Breast epithelium (tissue), 4 donors: Measurements from ENCODE around the gene PTTG1IP2. TPM values are rescaled to one million over a fixed set of nuclear protein-coding genes. Genes with fewer than 3 reads are reported as not detected.

Experiments used
- DNase-seq, 2 donors: peaks; one replicate each; pipeline ENCODE4 v3.0.0-alpha.2; 2019; ENCODE audit warnings: low spot score in 2 of 2
- H3K27ac ChIP-seq, 2 donors: fragments of 200-600 bp; sonication (generic) in 1 of 2; one replicate each; pipeline ENCODE4 v1.5.1; 2016 to 2019; ENCODE audit warnings: mild to moderate bottlenecking in 1 of 2
- H3K27me3 ChIP-seq, 2 donors: fragments of 200-600 bp; sonication (generic) in 1 of 2; one replicate each; pipeline versions ENCODE4 v1.5.1 to v1.6.0; 2017 to 2019; ENCODE audit warnings: control low read depth in 1 of 2, mild to moderate bottlenecking in 1 of 2
- H3K36me3 ChIP-seq: fragments of 200-600 bp; one replicate; pipeline ENCODE4 v1.5.1; 2019
- H3K4me1 ChIP-seq, 2 donors: fragments of 200-600 bp; sonication (generic); one replicate each; pipeline ENCODE4 v1.5.1; 2016 to 2019; ENCODE audit warnings: control low read depth in 1 of 2
- H3K4me3 ChIP-seq, 3 donors: fragments of 200-600 bp; sonication (generic); 1 replicate in 2 of 3; 2 replicates in 1 of 3; pipeline ENCODE4 v1.5.1; 2016 to 2019; ENCODE audit warnings: mild to moderate bottlenecking in 3 of 3, moderate library complexity in 2 of 3
- H3K9me3 ChIP-seq, 2 donors: fragments of 200-600 bp; sonication (generic) in 1 of 2; one replicate each; pipeline ENCODE4 v1.5.1; 2016 to 2019; ENCODE audit warnings: control low read depth in 1 of 2
- POLR2A ChIP-seq: fragments of 450-650 bp; IDR thresholded peaks from one replicate; pipeline ENCODE4 v1.6.1; 2016; ENCODE audit warnings: antibody characterized with exemption, mild to moderate bottlenecking, moderate library complexity
- POLR2AphosphoS5 ChIP-seq, 3 donors: sonication (generic); formaldehyde crosslinking; IDR thresholded peaks; one replicate each; pipeline ENCODE4 v1.6.1; 2017; ENCODE audit warnings: antibody characterized with exemption in 3 of 3
- intact Hi-C: fragments of 100-400 bp; cut with DNase I; formaldehyde crosslinking; loops from one replicate; pipeline ENCODE4 v1.15.1; 2023; ENCODE audit warnings: low total_unique reads
- total RNA-seq, 3 donors: library from RNA; depleted of rRNA; stranded (reverse); fragments of >200 nt; gene quantifications; one replicate each; pipeline ENCODE4 v1.1.0, GENCODE V29; 2016
- TF ChIP-seq, protein P1 (sequence below), 3 donors: fragments of 450-650 bp; IDR thresholded peaks; one replicate each; pipeline ENCODE4 v1.5.1; 2016 to 2017; ENCODE audit warnings: antibody characterized with exemption in 3 of 3, mild to moderate bottlenecking in 3 of 3, moderate library complexity in 3 of 3

The PTTG1IP2 gene
- total RNA-seq, 3 donors from 2014 or later, result not detected

DNA sequence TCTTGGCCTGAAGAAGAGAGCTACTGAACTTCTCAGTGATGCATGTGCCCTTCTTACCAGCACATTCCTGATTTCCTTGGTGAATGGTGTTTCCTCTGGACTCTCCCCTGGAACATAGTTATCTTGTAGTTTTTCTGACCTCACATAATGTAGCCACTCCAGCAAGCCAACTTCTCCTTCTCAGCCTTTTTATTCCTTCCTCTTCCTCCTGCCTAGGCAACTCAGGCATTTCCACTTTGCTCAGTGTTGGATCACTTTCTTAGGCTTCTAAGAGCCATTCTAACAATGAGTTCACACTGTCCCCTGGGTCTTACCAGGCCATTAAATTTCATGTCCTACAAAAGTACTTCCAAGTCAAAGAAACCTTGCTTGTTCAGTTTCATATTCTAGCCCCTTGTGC lies 3.6 kb upstream of the PTTG1IP2 start:
- no peaks in the 10 kb centered on the region for H3K36me3 ChIP-seq
- DNase-seq, result no peak
- H3K4me3 ChIP-seq, result no peak overlapping the region
- no peak overlapping the region for H3K27ac ChIP-seq
- H3K9me3 ChIP-seq, result peaks cover 0 to 8% of the 10 kb centered on the region in 2 donors
- TF ChIP-seq, protein P1, sequence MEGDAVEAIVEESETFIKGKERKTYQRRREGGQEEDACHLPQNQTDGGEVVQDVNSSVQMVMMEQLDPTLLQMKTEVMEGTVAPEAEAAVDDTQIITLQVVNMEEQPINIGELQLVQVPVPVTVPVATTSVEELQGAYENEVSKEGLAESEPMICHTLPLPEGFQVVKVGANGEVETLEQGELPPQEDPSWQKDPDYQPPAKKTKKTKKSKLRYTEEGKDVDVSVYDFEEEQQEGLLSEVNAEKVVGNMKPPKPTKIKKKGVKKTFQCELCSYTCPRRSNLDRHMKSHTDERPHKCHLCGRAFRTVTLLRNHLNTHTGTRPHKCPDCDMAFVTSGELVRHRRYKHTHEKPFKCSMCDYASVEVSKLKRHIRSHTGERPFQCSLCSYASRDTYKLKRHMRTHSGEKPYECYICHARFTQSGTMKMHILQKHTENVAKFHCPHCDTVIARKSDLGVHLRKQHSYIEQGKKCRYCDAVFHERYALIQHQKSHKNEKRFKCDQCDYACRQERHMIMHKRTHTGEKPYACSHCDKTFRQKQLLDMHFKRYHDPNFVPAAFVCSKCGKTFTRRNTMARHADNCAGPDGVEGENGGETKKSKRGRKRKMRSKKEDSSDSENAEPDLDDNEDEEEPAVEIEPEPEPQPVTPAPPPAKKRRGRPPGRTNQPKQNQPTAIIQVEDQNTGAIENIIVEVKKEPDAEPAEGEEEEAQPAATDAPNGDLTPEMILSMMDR (IDR thresholded peaks at IDR 0.05), result no peak
- TF ChIP-seq POLR2A, result no peak
- no peak for TF ChIP-seq POLR2AphosphoS5 (IDR thresholded peaks at IDR 0.05)
- intact Hi-C loops, result loop anchor here (1.0 kb wide), 1 partner anchor 13 kb away; no protein-coding TSS in a partner anchor
- H3K27me3 ChIP-seq, result no peaks in the 10 kb centered on the region
- no peaks in the 10 kb centered on the region for H3K4me1 ChIP-seq

DNA sequence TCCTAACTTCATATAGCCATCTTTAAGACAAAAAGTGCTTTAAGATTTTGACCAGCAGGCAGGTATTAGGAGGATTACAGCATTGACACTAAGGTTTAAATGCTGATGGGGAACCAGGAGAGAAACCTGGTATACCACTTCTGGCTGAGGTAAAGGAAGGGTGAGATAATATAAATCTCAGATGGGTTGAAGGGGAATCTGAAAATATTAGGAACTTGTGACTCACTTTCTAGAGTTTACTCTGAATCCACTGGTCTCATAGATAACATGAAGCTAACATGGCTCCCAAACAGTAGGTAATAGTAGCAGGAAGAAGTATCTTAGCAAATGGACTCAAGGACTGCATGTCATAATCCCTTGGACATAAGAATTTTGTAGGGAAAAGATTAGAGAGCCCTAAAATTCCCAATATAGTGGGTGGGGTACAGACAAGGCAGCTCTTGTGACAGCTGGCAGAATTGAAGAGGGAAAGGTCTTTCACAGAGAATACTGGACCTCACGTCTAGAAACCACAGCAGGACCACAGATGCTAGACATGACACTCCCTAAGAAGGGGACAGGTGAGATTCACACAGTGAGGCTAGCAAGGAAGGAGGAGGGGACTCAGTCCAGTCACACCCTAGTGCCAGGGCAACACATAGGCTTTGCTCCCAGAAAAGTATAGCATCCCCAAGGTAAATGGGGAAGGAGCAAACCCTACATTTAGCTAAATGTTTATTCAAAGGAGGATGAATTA lies 3.5 kb downstream of the PTTG1IP2 start:
- H3K4me3 ChIP-seq, result no peak overlapping the region
- H3K9me3 ChIP-seq, result no peaks in the 10 kb centered on the region
- no peak for DNase-seq
- no peaks in the 10 kb centered on the region for H3K36me3 ChIP-seq
- intact Hi-C loops, result no loop called here
- no peaks in the 10 kb centered on the region for H3K4me1 ChIP-seq
- H3K27me3 ChIP-seq, result no peaks in the 10 kb centered on the region
- no peak overlapping the region for H3K27ac ChIP-seq
- TF ChIP-seq POLR2AphosphoS5 (IDR thresholded peaks at IDR 0.05) (no peak), POLR2A (no peak)
- TF ChIP-seq, protein P1 (IDR thresholded peaks at IDR 0.05), result no peak

DNA sequence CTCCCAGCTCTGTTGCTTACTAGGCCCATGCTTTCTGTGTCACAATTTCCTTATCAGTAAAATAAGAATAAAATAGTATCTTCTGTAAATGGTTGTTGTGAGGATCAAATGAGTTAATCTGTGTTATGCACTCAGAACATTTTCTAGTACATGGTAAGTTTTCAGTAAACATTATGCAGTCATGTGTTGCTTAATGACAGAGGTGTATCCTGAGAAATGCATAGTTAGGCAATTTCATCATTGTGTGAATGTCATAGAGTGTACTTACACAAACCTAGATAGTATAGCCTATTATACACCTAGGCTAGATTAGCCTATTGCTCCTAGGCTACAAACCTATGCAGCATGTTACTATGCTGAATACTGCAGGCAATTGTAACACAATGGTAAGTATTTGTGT lies 4.4 kb downstream of the PTTG1IP2 start:
- Histone ChIP-seq H3K36me3 (no peaks in the 10 kb centered on the region), H3K27me3 (no peaks in the 10 kb centered on the region), H3K27ac (no peak overlapping the region), H3K4me1 (no peaks in the 10 kb centered on the region), H3K9me3 (no peaks in the 10 kb centered on the region), H3K4me3 (no peak overlapping the region)
- intact Hi-C loops, result no loop called here
- no peak for DNase-seq
- no peak for TF ChIP-seq POLR2A
- no peak for TF ChIP-seq POLR2AphosphoS5 (IDR thresholded peaks at IDR 0.05)
- TF ChIP-seq, protein P1 (IDR thresholded peaks at IDR 0.05), result no peak

DNA sequence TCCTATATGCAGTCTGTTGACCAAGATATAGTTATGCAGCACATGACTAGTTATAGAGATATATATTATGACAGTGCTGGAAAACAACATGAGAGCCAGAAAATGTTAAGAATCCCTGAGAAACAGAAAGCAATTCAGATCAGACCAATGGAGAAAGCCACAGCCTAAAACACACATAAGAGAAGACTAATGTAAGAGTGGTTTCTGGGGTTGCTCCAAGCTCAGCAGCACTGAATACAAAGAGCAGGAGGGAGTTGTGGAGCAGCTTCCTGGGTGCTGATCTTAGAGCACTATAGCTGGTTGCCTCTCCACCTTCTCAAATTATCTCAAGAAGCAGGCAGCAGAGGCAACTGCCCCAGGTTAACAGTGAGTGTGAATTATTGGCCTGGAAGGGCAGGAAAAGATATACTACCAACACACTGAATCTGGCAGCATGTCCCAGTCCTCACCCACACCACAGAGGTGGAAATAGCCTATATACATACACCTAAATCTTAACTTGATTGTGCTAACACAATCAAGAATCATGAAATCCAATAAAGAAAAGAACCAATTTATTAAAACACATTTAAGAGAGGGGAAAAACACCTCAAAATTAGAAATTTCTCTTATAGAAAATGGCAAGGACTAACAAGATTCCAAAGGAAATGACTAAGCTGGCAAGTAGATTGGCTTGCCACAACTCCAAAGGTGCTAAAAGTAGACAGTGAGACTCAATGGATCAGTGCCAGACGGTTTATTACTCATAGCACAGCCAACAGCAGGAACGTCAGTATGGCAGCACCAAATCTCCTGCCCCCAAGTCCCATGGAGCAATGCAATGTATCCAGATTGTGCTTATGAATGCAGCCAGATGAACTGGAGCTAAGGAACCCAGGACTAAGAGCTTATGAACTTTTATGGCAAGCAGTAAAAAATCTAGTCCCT lies 5.1 kb downstream of the PTTG1IP2 start:
- TF ChIP-seq, protein P1 (IDR thresholded peaks at IDR 0.05), result no peak
- TF ChIP-seq POLR2A (no peak), POLR2AphosphoS5 (IDR thresholded peaks at IDR 0.05) (no peak)
- Histone ChIP-seq H3K36me3 (no peaks in the 10 kb centered on the region), H3K4me1 (no peaks in the 10 kb centered on the region), H3K27me3 (no peaks in the 10 kb centered on the region), H3K27ac (no peak overlapping the region), H3K9me3 (no peaks in the 10 kb centered on the region), H3K4me3 (no peak overlapping the region)
- no peak for DNase-seq
- intact Hi-C loops, result no loop called here

DNA sequence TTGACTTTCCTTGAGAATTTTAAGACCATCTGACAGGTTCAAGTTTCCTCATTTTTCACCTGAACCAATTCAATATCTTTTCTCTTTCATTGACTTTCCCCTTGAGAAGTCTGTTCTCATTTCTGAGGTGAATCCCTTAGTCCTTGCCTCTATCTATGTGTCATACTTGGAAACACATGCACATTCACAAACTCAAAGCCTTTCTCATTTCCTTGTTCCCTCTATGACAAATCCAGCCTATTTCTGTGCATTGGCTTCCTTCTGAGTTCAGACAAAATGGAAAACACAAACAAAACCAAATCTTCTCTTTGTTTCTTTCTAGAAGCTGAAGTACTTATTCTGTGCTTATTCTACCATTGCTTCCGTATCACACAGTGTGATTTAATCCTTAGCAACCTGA lies 13.8 kb downstream of the PTTG1IP2 start:
- intact Hi-C loops, result no loop called here
- no peaks in the 10 kb centered on the region for H3K36me3 ChIP-seq
- no peaks in the 10 kb centered on the region for H3K4me1 ChIP-seq
- no peak overlapping the region for H3K27ac ChIP-seq
- DNase-seq, result no peak
- TF ChIP-seq, protein P1 (IDR thresholded peaks at IDR 0.05), result no peak
- no peak for TF ChIP-seq POLR2A
- TF ChIP-seq POLR2AphosphoS5 (IDR thresholded peaks at IDR 0.05), result no peak
- H3K9me3 ChIP-seq, result no peaks in the 10 kb centered on the region
- H3K4me3 ChIP-seq, result no peak overlapping the region
- no peaks in the 10 kb centered on the region for H3K27me3 ChIP-seq
